Measurements from ENCODE around the gene S1PR2. TPM values are rescaled to one million over a fixed set of nuclear protein-coding genes. Genes with fewer than 3 reads are reported as not detected.

Gene S1PR2
- total and polyA plus RNA-seq, 2 donors (not counting 3 experiments of a cell fraction or from before 2014, with no cell fraction given): 0.70 to 1.0 TPM

DNA sequence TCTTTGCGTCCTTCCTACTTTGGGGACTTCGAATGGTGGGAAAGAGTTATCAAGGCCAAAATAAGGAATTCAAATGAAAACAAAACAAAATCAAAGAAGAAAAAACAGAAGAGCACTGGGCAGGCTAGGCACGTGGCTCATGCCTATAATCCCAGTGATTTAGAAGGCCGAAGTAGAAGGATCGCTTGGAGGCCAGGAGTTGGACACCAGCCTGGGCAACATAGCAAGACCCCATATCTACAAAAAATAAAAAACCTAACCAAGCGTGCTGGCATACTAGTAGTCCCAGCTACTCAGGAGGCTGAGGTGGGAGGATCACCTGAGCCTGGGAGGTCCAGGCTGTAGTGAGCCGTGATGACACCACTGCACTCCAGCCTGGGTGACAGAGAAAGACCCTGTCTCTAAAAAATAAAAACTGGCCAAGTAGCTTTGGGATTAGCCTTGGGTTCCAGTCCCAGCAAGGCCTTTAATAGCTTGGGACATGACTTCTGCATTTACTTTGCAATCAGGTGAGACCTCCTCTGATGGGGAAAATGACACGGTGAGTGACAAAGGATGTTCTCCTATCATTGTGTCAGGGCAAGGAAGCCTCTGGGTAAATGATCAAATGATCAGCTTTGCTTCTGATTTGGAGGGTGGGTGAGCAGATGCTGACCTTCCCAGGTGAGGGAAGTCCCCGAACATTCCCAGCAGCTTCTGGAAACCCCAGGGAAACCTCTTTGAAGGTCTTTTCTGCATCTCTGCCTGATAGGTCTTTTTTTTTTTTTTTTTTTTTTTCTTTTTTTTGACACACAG lies 46.9 kb upstream of the S1PR2 start:
- no peaks in the 10 kb centered on the region for H4K20me1 ChIP-seq (replicated peaks; ENCODE audit: control insufficient read depth, extremely low read depth, insufficient read depth, low read length)
- H3K4me3 ChIP-seq (replicated peaks in 1 of 3; ENCODE audit: insufficient read depth in 1 of 3, low read depth in 1 of 3, low read length in 3 of 3): no peak overlapping the region
- DNase-seq (ENCODE audit: low read depth, low spot score) (no peak), FAIRE-seq (no peak)
- H3K4me1 ChIP-seq (ENCODE audit: control insufficient read depth, extremely low read depth, insufficient read depth, low read length): no peaks in the 10 kb centered on the region
- no peaks in the 10 kb centered on the region for H3K36me3 ChIP-seq (ENCODE audit: control insufficient read depth in 2 of 2, extremely low read depth in 1 of 2, insufficient read depth in 2 of 2, low read length in 2 of 2)
- no peaks in the 10 kb centered on the region for H3K9me1 ChIP-seq (replicated peaks; ENCODE audit: control insufficient read depth, extremely low read depth, insufficient read depth, low read length)
- no peak overlapping the region for H2AFZ ChIP-seq (ENCODE audit: low read depth, low read length)
- POLR2A ChIA-PET: interaction anchor here (1.1 kb wide), 1 partner anchor 9 kb away, joined by 13 read pairs; no protein-coding TSS in a partner anchor
- H3K4me2 ChIP-seq (ENCODE audit: insufficient read depth, low read length): no peak overlapping the region
- H3K9me3 ChIP-seq (replicated peaks; ENCODE audit: control insufficient read depth, insufficient read depth, low read length): no peaks in the 10 kb centered on the region
- CTCF ChIA-PET: interaction anchor here (0.7 to 3.7 kb wide), 3 partner anchors 9 to 97 kb away, joined by 3 to 14 read pairs (median 12); no protein-coding TSS in a partner anchor
- intact Hi-C loops (cut with micrococcal nuclease) (no loop called here), dilution Hi-C loops (cut with MboI; ENCODE audit: extremely low pct_ligation_motif_present, low sequenced_read_pairs) (no loop called here)
- H3K27ac ChIP-seq (ENCODE audit: insufficient read depth, low read depth, low read length): no peak overlapping the region
- no TSS peak for BruUV-seq (replicated peaks)
- no peaks in the 10 kb centered on the region for H3K27me3 ChIP-seq (ENCODE audit: control insufficient read depth in 2 of 2, insufficient read depth in 2 of 2, low read length in 2 of 2)
- TF ChIP-seq JUN (IDR thresholded peaks at IDR 0.05; ENCODE audit: borderline replicate concordance, insufficient read depth, insufficient read length, low read depth) (no peak), FOS (IDR thresholded peaks at IDR 0.05; ENCODE audit: borderline replicate concordance, insufficient read depth, low read length) (no peak), EZH2 (IDR thresholded peaks at IDR 0.05; ENCODE audit: borderline replicate concordance, low read depth, low read length, severe bottlenecking) (no peak), CTCF (IDR thresholded peaks at IDR 0.05; ENCODE audit: extremely low read depth in 1 of 2, insufficient read depth in 1 of 2, low read depth in 1 of 2, low read length in 2 of 2) (no peak), MYC (IDR thresholded peaks at IDR 0.05; ENCODE audit: low read depth, low read length) (no peak), GATA2 (IDR thresholded peaks at IDR 0.05; ENCODE audit: insufficient read depth, insufficient read length, low read depth, low read length) (no peak), MAX (IDR thresholded peaks at IDR 0.05; ENCODE audit: insufficient read depth, insufficient read length) (no peak)
- no peaks in the 10 kb centered on the region for H3K79me2 ChIP-seq (ENCODE audit: control insufficient read depth, insufficient read depth, low read length)
- H3K9ac ChIP-seq (replicated peaks; ENCODE audit: extremely low read depth, insufficient read depth, low read length): no peak overlapping the region
